Measurements from ENCODE around the gene TMEM167A. TPM values are rescaled to one million over a fixed set of nuclear protein-coding genes. Genes with fewer than 3 reads are reported as not detected.

TMEM167A gene
- total and polyA plus RNA-seq, 10 donors, result 19.3 to 68.7 (median 51.8) TPM

DNA sequence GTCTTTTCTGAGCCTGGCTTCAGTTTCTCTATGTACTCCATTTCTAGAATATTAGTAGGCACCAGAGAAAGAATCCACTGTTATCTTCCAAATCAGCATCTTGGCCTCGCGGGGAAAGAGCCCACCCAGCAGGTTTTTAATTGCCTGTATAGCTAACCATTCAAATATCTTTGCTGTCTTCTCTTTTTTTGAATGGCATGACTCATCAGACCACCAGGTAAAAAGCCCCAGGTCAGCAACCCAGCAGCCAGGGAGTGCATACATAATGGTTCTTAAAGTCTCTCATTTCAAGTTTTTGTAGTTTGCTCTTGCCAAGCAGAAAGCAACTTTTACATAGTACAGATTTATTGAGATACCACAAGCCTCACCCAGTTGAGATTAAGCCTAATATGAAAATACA lies 50.7 kb downstream of the TMEM167A start:
- Histone ChIP-seq H3K9me3 (no peaks in the 10 kb centered on the region), H3K4me3 (no peak overlapping the region), H3K36me3 (no peaks in the 10 kb centered on the region), H3K27ac (no peak overlapping the region), H3K27me3 (replicated peaks in 1 of 7) (no peaks in the 10 kb centered on the region), H3K4me1 (no peaks in the 10 kb centered on the region)
- intact Hi-C loops (cut with DNase I; ENCODE audit: low total_unique reads), result no loop called here
- no peak for DNase-seq
- WGBS, 5 donors, result 73 to 85% (median 77%) methylated on average over 2 of the region's 2 CpGs
- TF ChIP-seq, protein P1, sequence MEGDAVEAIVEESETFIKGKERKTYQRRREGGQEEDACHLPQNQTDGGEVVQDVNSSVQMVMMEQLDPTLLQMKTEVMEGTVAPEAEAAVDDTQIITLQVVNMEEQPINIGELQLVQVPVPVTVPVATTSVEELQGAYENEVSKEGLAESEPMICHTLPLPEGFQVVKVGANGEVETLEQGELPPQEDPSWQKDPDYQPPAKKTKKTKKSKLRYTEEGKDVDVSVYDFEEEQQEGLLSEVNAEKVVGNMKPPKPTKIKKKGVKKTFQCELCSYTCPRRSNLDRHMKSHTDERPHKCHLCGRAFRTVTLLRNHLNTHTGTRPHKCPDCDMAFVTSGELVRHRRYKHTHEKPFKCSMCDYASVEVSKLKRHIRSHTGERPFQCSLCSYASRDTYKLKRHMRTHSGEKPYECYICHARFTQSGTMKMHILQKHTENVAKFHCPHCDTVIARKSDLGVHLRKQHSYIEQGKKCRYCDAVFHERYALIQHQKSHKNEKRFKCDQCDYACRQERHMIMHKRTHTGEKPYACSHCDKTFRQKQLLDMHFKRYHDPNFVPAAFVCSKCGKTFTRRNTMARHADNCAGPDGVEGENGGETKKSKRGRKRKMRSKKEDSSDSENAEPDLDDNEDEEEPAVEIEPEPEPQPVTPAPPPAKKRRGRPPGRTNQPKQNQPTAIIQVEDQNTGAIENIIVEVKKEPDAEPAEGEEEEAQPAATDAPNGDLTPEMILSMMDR (IDR thresholded peaks at IDR 0.05 in 8 of 11, conservative IDR thresholded peaks at IDR 0.05 in 3 of 11), result no peak
- TF ChIP-seq POLR2AphosphoS5 (IDR thresholded peaks at IDR 0.05), result no peak
- TF ChIP-seq POLR2A (IDR thresholded peaks at IDR 0.05), result no peak

DNA sequence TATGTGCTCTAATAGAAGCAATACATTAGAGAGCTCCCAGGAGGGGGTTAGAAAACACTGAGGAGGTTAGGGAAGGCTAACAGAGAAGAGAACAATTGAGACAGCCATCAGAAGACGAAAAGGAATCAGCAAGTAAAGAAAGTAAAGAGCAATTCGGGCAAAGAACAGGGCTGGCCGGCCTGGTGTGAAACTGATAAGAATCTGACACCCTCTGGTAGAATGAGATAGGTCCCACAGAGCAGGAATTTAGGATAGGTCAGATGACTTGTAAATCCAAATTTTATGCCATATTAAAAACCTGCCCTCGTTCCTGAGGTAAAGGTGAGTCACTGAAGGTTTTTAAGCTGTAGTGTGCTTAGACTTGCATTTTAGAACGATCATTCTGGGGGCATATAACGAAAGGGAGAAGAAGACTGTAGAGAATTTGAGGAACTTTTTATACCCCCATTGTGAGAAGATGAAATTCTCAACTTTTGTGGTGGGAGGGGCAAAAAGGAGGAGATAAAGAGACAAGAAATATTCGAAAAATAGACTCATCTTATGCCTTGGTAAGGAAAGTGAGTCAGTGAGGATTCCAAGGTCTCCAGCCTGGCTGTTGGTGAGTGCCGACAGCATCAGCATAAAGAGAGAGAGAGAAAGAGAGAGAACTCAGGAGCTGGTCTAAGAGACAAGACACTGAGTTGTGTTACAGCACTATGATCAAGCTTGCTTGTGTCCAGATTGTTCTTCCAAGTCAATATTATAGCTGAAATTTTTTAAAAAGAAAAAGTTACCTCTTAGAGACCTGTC lies 51.3 kb downstream of the TMEM167A start:
- WGBS, 5 donors, result 83 to 95% (median 85%) methylated on average over 8 of the region's 8 CpGs

DNA sequence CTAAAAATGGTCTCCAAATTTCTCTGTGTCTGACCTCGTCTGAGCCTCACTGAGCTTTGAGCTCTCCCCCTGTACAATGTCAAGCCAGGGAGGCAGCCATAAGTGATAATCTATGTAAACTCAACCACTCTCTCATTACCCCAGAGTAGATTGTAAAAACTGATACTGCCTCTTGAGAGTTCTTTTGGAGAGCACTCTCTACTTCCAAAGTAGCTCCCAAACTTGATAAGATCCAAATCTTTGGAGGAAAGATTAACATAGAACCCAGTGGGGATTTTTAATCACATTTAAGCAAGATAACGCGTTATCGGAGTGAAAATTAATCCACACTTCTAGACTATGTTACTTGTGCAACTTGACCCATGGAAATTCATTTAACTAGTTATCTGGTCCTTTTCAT lies 54.9 kb downstream of the TMEM167A start:
- Histone ChIP-seq H3K27me3 (replicated peaks in 1 of 7) (no peaks in the 10 kb centered on the region), H3K27ac (no peak overlapping the region), H3K4me1 (no peaks in the 10 kb centered on the region), H3K36me3 (no peaks in the 10 kb centered on the region), H3K4me3 (no peak overlapping the region), H3K9me3 (no peaks in the 10 kb centered on the region)
- no peak for TF ChIP-seq POLR2AphosphoS5 (IDR thresholded peaks at IDR 0.05)
- TF ChIP-seq, protein P1 (IDR thresholded peaks at IDR 0.05 in 8 of 11, conservative IDR thresholded peaks at IDR 0.05 in 3 of 11), result no peak
- TF ChIP-seq POLR2A (IDR thresholded peaks at IDR 0.05), result no peak
- DNase-seq, result no peak
- intact Hi-C loops (cut with DNase I; ENCODE audit: low total_unique reads), result no loop called here
- 88 to 96% (median 91%) methylated on average over 4 of the region's 4 CpGs for WGBS, 5 donors

More for the DNA sequence above, 51.3 kb downstream of the TMEM167A start:
- Histone ChIP-seq H3K4me3 (no peak overlapping the region), H3K4me1 (no peaks in the 10 kb centered on the region), H3K27ac (no peak overlapping the region), H3K9me3 (no peaks in the 10 kb centered on the region), H3K36me3 (no peaks in the 10 kb centered on the region), H3K27me3 (replicated peaks in 1 of 7) (no peaks in the 10 kb centered on the region)
- no peak for DNase-seq
- intact Hi-C loops (cut with DNase I; ENCODE audit: low total_unique reads), result no loop called here
- TF ChIP-seq POLR2A (IDR thresholded peaks at IDR 0.05), result no peak
- no peak for TF ChIP-seq POLR2AphosphoS5 (IDR thresholded peaks at IDR 0.05)
- TF ChIP-seq, protein P1 (IDR thresholded peaks at IDR 0.05 in 8 of 11, conservative IDR thresholded peaks at IDR 0.05 in 3 of 11), result no peak

DNA sequence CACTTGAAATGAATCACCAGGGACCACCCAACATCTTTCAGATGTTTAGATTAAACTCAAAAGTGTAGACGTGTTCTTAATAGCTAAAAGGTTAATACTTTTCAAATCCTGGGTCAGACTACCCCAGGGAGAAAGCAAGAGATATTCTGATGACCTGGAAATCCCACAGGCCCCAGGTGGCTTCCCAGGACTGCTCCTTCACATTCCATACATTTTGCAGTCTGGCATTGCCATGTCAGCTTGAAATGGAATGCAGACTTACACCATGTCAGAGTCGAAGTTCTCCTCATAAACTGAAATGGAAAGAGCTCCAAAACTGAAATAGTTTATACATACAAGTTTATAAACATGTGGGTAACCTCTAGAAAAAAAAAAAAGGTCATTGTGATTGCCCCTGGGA lies 61.5 kb downstream of the TMEM167A start:
- TF ChIP-seq POLR2AphosphoS5 (IDR thresholded peaks at IDR 0.05) (no peak), POLR2A (IDR thresholded peaks at IDR 0.05) (no peak)
- TF ChIP-seq, protein P1 (IDR thresholded peaks at IDR 0.05 in 8 of 11, conservative IDR thresholded peaks at IDR 0.05 in 3 of 11), result no peak
- Histone ChIP-seq H3K4me1 (no peaks in the 10 kb centered on the region), H3K27ac (no peak overlapping the region), H3K4me3 (no peak overlapping the region), H3K9me3 (no peaks in the 10 kb centered on the region), H3K36me3 (no peaks in the 10 kb centered on the region), H3K27me3 (replicated peaks in 1 of 7) (no peaks in the 10 kb centered on the region)
- intact Hi-C loops (cut with DNase I; ENCODE audit: low total_unique reads), result no loop called here
- no peak for DNase-seq
- WGBS, 5 donors, result 25 to 81% (median 55%) methylated on average over 2 of the region's 2 CpGs

All from spleen (tissue), 11 donors.